Stimulated activated CD4-positive, alpha-beta T cell treated with anti-CD3 and anti-CD28 coated beads, Interleukin-1b, Interleukin-23, amount 100 ng/mL, for 48 hours (primary cell): ENCODE data around the gene FBLN1.
"Not testable (repeated sequence)": the region's sequence is repeated elsewhere in the genome, so short reads cannot be mapped to it uniquely, and the experiment has no call there.

Source experiments
- DNase-seq: peaks from one replicate; pipeline ENCODE4 v3.0.0-alpha.2; 2020

The FBLN1 gene

DNA sequence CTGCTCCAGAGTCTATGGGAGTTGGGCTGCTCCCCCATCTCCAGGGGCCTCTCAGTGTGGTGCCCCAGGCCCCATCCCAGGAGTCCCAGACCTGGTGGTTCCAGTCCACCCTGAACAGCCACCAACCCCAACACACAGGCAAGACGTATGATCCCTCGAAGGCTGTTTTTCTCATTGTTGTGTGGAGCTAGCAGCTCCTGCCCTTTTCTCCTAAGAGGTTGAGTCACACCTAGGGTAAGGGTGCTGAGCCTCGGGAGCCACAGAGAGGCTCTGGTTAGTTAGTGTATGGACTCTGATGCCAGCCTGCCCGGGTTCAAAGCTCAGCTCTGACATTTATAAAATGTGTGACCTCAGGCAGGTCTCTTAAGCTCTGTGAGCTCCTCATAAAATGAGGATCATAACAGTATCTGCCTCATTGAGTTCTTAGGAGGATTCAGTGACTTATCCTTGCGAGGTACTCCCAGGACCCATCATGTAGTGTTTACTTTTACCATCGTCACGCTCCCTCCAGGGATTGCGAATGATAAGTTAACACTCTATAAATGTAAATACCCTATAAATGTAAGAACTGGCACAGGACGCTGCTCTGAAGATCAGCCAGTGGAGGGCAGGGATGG is 47.2 kb downstream of the FBLN1 start:
- DNase-seq, result no peak

- DNase-seq, result no peak
These were observed 47.7 kb downstream of the FBLN1 start for GRCh38 chr22:45550416-45550815.

- DNase-seq, result no peak
These were observed 48.2 kb downstream of the FBLN1 start for GRCh38 chr22:45550891-45551290.

DNA sequence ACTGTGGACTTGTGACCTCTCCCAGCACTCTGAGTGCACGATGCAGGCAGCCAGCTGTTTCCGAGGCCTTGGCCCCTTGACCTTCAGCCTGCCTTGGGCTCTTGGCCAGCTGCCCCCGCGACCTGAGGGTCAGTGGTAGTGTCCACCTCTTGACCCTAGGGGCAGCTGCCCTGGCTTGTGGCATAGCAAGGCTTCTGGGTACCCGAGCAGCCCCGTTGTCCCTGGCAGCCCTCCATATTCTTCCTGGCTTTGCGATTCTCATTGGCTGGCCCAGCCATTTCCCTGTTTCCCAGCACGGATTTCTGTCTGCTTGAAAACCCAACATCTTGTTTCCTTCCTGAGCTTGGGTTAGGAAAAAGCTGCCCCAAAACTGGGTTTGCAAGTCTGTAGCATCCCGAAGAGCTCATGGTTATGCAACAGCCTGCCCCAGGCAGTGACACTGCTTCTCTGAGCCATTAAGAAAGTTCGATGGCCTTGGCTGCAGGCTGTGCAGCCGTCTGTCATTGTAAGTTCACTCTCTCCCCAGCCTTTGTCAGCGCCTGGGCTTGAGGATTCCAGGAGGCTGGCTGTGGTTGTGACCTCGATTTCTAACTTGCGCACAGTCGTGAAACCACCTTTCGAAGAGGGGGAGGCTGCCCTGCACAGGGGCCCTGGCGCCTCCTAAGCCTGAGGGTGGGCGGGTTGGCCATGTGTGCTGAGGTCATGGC is 48.8 kb downstream of the FBLN1 start:
- DNase-seq, result no peak

DNA sequence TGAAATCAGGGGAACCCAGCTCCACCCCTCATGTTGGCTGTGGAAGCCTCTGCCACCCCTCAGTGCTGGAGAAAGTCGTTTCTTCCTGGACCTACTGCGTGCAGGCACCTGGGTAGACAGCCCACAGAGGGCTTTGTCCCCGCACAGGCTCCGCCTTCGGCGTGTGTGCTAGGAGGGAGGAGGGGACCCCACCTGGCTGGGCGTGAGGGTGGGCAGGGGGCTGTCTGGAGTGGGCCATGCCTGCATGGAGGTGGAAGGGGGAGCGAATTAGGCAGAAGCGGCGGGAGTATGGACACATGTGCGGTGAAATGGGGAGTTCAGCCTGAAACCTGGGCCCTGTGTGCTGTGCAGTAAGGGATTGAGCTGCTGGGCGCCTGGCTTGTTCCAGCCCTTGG is 49.3 kb downstream of the FBLN1 start:
- no peak for DNase-seq

DNA sequence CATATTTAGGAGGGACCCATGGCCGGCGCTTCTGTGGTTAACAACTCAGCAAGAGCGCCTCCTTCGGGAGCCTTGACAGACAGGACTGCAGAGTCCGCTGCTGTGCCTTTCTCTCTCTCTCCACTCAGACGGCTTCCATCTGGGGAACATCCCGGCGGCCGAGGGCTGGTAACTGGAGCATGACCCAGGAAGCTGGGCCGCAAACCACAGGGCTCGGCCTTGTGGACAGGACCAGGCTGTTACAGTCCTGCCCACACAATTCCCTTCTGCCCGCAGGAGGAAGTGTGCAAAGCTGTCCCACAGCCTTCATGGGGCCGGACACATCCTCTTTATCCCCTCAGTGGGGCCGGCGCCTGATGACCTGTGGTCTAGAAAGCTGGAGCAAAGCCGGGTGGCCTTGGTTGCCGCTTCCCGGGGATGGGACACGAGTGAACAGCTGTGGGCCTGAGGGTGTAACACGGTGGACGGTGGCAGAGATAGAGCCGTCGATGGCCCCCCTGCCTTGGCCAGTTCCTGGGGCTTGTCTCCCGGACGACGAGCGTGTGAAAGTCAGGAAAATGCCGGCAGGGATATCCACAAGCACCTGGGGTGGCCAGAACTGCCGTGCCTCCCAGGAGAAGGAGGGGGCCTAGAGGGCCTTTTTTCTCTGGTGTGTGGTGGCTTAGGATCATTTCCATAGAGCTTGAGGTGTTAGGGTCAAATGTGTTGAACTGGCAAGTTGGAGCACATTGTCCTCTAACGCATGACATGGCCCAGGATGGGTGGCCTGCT is 50.1 kb downstream of the FBLN1 start:
- no peak for DNase-seq

GRCh38 chr22:45553351-45554039 is 50.8 kb downstream of the FBLN1 start:
- DNase-seq, result peak; percentile 49

DNA sequence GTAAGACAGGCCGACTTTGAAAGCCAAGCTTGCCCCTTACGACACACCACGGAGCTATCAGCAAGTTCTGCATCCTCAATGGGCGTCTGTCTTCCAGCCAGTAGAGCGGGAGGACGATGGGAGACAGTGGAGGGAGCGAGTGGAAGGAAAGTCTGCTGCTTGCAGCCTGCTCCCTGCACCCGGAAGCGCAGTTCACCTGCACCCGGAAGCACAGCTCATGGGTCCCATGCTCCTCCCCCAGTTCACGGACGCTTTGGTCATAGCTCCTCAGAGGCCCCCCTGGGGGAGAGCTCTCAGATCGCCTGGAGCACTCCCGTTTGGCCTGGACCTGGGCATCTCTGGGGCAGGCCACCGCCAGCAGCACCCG is 51.3 kb downstream of the FBLN1 start:
- no peak for DNase-seq

GRCh38 chr22:45554861-45555260 is 52.2 kb downstream of the FBLN1 start:
- DNase-seq, result no peak

DNA sequence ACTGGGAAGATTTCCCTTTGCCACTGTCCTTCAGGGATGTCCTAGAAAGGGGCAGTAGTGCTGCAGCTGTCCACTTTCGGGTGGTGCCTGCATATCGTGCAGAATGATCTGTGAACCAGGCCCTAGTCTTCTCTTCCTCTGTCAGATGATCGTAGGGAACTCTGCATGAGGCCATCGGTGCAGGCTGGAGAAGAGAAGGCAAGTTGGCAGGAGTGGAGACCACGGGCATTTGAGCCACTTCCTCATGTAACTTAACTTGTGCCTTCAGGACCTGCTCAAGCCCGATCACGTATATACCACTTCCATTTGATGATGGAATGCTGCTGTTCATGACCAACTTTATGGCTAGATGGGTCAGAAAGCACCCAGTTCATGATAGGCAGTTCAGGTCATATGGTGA is 55.2 kb downstream of the FBLN1 start:
- DNase-seq, result not testable (repeated sequence)

- DNase-seq, result not testable (repeated sequence)
These were observed 57.4 kb downstream of the FBLN1 start for GRCh38 chr22:45560092-45560491.

DNA sequence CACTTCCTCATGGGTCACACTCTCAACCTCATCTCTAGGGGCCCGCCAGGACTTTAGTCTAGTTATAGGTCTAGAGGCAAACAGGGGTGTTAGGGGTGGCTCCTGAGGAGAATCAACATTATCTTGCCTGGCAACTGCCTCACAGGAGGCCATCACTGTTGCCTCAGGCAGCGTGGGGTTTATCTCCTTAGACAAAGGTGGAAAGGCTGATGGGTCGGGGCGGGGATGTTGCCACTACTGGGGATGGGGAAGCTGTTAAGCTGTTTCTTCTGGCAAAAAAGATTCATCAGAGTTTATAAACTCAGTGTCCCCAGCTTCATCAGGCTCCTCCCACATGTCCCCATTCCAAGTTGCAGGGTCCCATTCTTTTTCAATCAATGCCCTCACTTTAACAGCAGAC is 58.1 kb downstream of the FBLN1 start:
- DNase-seq, result not testable (repeated sequence)

DNA sequence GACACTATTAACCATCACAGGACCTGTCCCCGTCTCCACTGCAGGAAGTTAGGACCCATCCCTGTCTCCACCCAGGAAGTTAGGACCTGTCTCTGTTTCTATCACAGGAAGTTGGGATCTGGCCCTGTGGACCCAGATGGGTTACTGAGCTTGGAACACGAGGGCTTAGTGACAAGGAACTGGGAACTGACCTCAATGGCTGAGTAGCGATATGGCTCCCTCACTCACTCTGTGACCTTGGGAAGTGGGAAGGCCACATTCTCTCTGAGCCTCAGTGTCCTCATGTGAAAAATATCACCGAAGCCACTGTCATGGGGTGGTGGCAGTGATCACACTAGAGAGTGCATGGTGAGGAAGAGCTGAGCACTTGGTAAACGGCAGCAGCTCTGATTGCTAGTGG is 59.4 kb downstream of the FBLN1 start:
- DNase-seq, result no peak

DNA sequence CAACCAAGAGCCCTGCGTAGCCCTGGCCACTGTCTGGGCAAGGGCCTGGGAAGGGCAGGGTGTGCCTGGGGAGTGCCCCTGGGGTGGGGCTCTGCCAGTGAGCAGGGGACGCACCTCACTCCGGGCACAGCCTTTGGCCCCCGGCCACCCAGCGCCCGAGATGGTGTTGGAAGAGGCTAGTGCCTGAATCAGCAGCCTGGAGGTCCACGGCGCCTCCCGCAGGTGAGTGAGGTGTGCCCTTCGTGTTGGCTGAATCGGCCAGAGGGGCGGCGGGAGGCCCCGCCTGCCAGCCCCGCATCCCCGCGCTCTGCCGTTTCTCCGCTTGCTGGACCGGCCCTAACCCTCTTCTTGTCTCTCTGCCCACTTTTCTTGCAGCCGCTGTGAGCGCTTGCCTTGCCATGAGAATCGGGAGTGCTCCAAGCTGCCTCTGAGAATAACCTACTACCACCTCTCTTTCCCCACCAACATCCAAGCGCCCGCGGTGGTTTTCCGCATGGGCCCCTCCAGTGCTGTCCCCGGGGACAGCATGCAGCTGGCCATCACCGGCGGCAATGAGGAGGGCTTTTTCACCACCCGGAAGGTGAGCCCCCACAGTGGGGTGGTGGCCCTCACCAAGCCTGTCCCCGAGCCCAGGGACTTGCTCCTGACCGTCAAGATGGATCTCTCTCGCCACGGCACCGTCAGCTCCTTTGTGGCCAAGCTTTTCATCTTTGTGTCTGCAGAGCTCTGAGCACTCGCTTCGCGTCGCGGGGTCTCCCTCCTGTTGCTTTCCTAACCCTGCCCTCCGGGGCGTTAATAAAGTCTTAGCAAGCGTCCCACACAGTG is 60.1 kb downstream of the FBLN1 start:
- no peak for DNase-seq

- DNase-seq, result no peak
These were observed 60.8 kb downstream of the FBLN1 start for GRCh38 chr22:45563362-45564040.

DNA sequence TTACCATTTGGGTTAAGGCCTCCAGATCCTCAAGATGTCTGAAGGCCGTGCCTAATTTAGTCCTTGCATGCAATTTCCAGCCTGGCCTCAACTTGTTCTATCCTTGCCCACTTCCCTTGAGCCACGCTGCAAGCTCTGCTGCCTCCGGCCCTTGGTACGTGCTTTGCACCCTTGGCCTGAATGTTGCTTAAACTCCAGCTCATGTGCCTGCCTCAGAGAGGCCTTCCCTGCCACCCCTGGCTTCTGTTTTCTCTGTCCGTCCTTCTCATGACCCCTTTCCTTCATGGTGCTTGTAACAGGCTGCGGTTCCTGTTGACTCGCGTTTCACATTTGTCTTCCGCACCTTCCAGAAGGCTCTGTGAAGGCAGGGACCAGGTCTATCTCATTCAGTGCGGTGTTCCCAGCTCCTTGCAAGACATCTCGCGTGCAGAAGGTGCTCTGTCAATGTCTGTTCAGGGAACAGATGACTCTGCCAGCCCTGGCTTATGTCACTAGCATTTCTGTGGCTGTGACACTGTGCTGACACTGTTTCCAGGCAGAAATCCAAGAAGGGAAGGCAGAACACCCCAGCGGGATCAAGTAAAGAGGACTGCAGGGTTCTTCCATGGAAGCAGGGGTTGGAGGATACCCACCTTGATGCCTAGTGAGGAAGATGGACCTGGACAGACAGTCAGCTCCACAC is 61.8 kb downstream of the FBLN1 start:
- no peak for DNase-seq

GRCh38 chr22:45565171-45565570 is 62.5 kb downstream of the FBLN1 start:
- no peak for DNase-seq

DNA sequence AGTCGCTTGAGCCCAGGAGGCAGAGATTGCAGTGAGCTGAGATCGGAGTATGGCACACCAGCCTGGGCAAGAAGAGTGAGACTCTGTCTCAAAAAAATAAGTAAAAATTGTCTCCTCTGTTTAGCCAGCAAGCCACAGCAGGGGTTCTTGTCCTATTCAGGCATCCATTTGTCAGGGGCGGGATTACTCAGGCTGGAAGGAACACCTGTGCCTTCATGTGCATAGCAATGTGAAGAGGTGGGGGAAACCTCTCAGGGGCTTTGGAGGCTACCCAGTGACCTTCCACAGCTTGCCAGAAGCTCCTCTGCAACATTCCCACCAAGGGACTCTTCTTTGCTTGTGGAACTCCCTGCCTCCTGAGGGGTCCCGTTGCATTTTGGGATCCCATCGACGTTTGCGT is 63.3 kb downstream of the FBLN1 start:
- DNase-seq, result no peak

GRCh38 chr22:45568213-45568612 is 65.5 kb downstream of the FBLN1 start:
- no peak for DNase-seq

- DNase-seq, result no peak
These were observed 68.4 kb downstream of the FBLN1 start for GRCh38 chr22:45571089-45571488.

DNA sequence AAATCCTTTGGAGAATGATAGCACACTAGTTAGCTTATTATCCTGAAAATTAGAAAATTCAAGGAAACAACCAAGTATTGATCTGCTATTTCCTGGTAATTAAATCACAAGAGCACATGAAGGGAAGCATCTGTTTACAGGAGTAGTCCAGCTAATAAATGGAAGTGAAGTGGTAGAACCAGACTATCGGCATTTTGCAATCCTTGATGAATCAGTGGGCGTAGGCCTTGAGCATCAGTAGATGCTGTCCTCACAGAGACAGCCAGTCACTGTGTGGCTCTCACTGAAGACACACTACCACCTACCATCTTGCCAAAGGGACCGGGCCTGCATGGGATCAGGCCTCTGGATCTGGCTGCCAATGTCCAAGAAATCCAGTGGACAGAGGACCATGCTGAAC is 69.8 kb downstream of the FBLN1 start:
- DNase-seq, result no peak
